Neural cell (in vitro differentiated cells): Measurements from ENCODE around the gene CFAP43.

ENCODE experiments used
- EP300 ChIP-seq: fragments of 450-650 bp; conservative IDR thresholded peaks from 2 replicates; pipeline ENCODE4 v1.6.1; 2014; ENCODE audit warnings: antibody characterized with exemption, mild to moderate bottlenecking, moderate library complexity; ENCODE audit not compliant: poor library complexity, severe bottlenecking
- TF ChIP-seq, protein P1 (sequence below): fragments of 450-650 bp; IDR thresholded peaks from 2 replicates; pipeline ENCODE4 v1.5.1; 2014; ENCODE audit warnings: antibody characterized with exemption, mild to moderate bottlenecking, moderate library complexity; ENCODE audit not compliant: poor library complexity, severe bottlenecking
- TF ChIP-seq, protein P2 (sequence below): IDR thresholded peaks from 2 replicates; pipeline ENCODE4 v1.6.1; 2012; ENCODE audit warnings: borderline replicate concordance

DNA sequence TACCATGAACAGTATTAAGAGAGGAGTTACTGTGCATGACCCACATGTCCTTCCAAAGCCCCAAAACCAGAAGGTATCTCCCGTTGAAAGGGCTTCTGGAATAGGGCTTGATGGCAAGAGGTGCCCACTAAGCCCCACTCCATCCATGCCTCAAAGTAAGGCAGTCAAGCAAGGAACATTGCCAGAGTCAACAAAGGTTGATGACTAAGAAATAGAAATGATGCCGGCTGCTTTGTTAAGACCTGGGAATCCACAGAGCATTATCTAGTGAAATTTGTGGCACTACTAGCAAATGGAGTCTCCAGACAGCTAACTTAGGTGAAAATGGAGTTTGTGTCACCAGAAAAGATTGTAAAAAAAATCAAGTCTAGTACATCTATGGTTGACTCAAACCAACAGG is 104.0 kb downstream of the CFAP43 start:
- TF ChIP-seq, protein P1, sequence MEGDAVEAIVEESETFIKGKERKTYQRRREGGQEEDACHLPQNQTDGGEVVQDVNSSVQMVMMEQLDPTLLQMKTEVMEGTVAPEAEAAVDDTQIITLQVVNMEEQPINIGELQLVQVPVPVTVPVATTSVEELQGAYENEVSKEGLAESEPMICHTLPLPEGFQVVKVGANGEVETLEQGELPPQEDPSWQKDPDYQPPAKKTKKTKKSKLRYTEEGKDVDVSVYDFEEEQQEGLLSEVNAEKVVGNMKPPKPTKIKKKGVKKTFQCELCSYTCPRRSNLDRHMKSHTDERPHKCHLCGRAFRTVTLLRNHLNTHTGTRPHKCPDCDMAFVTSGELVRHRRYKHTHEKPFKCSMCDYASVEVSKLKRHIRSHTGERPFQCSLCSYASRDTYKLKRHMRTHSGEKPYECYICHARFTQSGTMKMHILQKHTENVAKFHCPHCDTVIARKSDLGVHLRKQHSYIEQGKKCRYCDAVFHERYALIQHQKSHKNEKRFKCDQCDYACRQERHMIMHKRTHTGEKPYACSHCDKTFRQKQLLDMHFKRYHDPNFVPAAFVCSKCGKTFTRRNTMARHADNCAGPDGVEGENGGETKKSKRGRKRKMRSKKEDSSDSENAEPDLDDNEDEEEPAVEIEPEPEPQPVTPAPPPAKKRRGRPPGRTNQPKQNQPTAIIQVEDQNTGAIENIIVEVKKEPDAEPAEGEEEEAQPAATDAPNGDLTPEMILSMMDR = no peak
- TF ChIP-seq, protein P2, sequence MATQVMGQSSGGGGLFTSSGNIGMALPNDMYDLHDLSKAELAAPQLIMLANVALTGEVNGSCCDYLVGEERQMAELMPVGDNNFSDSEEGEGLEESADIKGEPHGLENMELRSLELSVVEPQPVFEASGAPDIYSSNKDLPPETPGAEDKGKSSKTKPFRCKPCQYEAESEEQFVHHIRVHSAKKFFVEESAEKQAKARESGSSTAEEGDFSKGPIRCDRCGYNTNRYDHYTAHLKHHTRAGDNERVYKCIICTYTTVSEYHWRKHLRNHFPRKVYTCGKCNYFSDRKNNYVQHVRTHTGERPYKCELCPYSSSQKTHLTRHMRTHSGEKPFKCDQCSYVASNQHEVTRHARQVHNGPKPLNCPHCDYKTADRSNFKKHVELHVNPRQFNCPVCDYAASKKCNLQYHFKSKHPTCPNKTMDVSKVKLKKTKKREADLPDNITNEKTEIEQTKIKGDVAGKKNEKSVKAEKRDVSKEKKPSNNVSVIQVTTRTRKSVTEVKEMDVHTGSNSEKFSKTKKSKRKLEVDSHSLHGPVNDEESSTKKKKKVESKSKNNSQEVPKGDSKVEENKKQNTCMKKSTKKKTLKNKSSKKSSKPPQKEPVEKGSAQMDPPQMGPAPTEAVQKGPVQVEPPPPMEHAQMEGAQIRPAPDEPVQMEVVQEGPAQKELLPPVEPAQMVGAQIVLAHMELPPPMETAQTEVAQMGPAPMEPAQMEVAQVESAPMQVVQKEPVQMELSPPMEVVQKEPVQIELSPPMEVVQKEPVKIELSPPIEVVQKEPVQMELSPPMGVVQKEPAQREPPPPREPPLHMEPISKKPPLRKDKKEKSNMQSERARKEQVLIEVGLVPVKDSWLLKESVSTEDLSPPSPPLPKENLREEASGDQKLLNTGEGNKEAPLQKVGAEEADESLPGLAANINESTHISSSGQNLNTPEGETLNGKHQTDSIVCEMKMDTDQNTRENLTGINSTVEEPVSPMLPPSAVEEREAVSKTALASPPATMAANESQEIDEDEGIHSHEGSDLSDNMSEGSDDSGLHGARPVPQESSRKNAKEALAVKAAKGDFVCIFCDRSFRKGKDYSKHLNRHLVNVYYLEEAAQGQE = no peak
- TF ChIP-seq EP300 = no peak
